ENCODE measurements around the gene WDFY2. TPM values are rescaled to one million over a fixed set of nuclear protein-coding genes. Genes with fewer than 3 reads are reported as not detected.

WDFY2 gene
- polyA plus RNA-seq, 1 donor from 2014 or later = 5.3 TPM

GRCh38 chr13:51724721-51725120, 140.5 kb downstream of the WDFY2 start:
- no peaks in the 10 kb centered on the region for H3K9me2 ChIP-seq (ENCODE audit: insufficient read depth, low read length)
- no peak overlapping the region for H2AFZ ChIP-seq (ENCODE audit: low read depth, low read length)
- H3K4me3 ChIP-seq (ENCODE audit: low read length) = no peak overlapping the region
- TF ChIP-seq EP300 (conservative IDR thresholded peaks at IDR 0.05; ENCODE audit: poor library complexity, severe bottlenecking) (no peak), EZH2 (IDR thresholded peaks at IDR 0.05; ENCODE audit: borderline replicate concordance, insufficient read depth, low read length, poor library complexity, severe bottlenecking) (no peak), CTCF (IDR thresholded peaks at IDR 0.05; ENCODE audit: poor library complexity, severe bottlenecking) (no peak), SMC3 (conservative IDR thresholded peaks at IDR 0.05; ENCODE audit: poor library complexity) (no peak), POLR2AphosphoS5 (IDR thresholded peaks at IDR 0.05) (no peak), TAF1 (IDR thresholded peaks at IDR 0.05; ENCODE audit: low read depth) (no peak), MXI1 (conservative IDR thresholded peaks at IDR 0.05; ENCODE audit: poor library complexity, severe bottlenecking) (no peak), RAD21 (conservative IDR thresholded peaks at IDR 0.05) (no peak)
- TF ChIP-seq, protein P1, sequence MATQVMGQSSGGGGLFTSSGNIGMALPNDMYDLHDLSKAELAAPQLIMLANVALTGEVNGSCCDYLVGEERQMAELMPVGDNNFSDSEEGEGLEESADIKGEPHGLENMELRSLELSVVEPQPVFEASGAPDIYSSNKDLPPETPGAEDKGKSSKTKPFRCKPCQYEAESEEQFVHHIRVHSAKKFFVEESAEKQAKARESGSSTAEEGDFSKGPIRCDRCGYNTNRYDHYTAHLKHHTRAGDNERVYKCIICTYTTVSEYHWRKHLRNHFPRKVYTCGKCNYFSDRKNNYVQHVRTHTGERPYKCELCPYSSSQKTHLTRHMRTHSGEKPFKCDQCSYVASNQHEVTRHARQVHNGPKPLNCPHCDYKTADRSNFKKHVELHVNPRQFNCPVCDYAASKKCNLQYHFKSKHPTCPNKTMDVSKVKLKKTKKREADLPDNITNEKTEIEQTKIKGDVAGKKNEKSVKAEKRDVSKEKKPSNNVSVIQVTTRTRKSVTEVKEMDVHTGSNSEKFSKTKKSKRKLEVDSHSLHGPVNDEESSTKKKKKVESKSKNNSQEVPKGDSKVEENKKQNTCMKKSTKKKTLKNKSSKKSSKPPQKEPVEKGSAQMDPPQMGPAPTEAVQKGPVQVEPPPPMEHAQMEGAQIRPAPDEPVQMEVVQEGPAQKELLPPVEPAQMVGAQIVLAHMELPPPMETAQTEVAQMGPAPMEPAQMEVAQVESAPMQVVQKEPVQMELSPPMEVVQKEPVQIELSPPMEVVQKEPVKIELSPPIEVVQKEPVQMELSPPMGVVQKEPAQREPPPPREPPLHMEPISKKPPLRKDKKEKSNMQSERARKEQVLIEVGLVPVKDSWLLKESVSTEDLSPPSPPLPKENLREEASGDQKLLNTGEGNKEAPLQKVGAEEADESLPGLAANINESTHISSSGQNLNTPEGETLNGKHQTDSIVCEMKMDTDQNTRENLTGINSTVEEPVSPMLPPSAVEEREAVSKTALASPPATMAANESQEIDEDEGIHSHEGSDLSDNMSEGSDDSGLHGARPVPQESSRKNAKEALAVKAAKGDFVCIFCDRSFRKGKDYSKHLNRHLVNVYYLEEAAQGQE (IDR thresholded peaks at IDR 0.05; ENCODE audit: borderline replicate concordance) = no peak
- no peak overlapping the region for H3K27ac ChIP-seq (ENCODE audit: low read length)
- H3K27me3 ChIP-seq (ENCODE audit: insufficient read depth, low read depth, low read length) = no peaks in the 10 kb centered on the region
- no peaks in the 10 kb centered on the region for H3F3A ChIP-seq (ENCODE audit: insufficient read depth, low read length, poor library complexity, severe bottlenecking)
- H3K9ac ChIP-seq (ENCODE audit: low read length) = no peak overlapping the region
- H3K4me2 ChIP-seq (ENCODE audit: low read length) = no peak overlapping the region
- peaks cover 5% of the 10 kb centered on the region for H3K36me3 ChIP-seq (ENCODE audit: insufficient read depth, low read length)
- H3K9me3 ChIP-seq (ENCODE audit: low read length) = no peaks in the 10 kb centered on the region
- H4K20me1 ChIP-seq (ENCODE audit: insufficient read depth) = no peaks in the 10 kb centered on the region
- no peaks in the 10 kb centered on the region for H3K79me2 ChIP-seq (replicated peaks; ENCODE audit: insufficient read depth, low read length)

DNA sequence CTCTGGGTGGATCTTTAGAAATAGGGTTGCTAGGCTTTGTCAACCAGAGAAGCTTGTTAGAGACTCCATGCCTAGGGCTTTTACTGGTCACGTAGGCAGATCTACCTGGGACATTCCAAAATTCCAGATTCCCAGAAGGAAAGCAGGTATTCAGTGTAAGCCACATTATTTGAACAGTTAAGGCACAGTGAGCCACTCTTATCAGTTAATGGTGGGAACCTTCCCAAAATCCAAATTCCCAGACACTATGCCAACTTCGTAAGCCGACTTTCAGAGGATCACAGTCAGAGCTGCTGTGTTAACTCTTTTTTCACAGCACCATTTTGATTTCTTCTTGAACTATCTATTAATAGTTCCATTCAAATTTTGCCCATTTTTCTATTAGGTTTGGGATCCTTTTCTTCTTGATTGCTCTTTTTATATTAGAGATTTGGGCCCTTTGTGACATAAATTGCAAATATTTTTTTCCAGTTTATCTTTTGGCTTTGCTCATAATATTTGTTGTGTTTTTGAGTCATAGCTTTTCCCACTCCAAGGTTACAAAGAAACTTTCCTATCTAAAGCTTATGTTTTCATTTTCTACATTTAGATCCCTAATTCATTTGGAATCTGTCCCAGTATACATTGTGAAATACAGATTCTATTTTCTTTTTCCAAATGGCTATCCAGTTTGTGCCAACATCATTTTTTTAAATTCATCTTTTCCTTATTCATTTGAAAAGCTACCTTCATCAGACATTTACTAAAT, 142.4 kb downstream of the WDFY2 start:
- Histone ChIP-seq H3K9me2 (ENCODE audit: insufficient read depth, low read length) (no peaks in the 10 kb centered on the region), H3K27me3 (ENCODE audit: insufficient read depth, low read depth, low read length) (no peaks in the 10 kb centered on the region), H3K9me3 (ENCODE audit: low read length) (no peaks in the 10 kb centered on the region), H3K36me3 (ENCODE audit: insufficient read depth, low read length) (peaks cover 5% of the 10 kb centered on the region), H3K9ac (ENCODE audit: low read length) (no peak overlapping the region), H3F3A (ENCODE audit: insufficient read depth, low read length, poor library complexity, severe bottlenecking) (no peaks in the 10 kb centered on the region), H2AFZ (ENCODE audit: low read depth, low read length) (no peak overlapping the region), H3K27ac (ENCODE audit: low read length) (no peak overlapping the region), H3K4me2 (ENCODE audit: low read length) (no peak overlapping the region), H3K4me3 (ENCODE audit: low read length) (no peak overlapping the region), H3K79me2 (replicated peaks; ENCODE audit: insufficient read depth, low read length) (no peaks in the 10 kb centered on the region), H4K20me1 (ENCODE audit: insufficient read depth) (no peaks in the 10 kb centered on the region)
- TF ChIP-seq RAD21 (conservative IDR thresholded peaks at IDR 0.05) (no peak), MXI1 (conservative IDR thresholded peaks at IDR 0.05; ENCODE audit: poor library complexity, severe bottlenecking) (no peak), CTCF (IDR thresholded peaks at IDR 0.05; ENCODE audit: poor library complexity, severe bottlenecking) (no peak), TAF1 (IDR thresholded peaks at IDR 0.05; ENCODE audit: low read depth) (no peak), SMC3 (conservative IDR thresholded peaks at IDR 0.05; ENCODE audit: poor library complexity) (no peak), EP300 (conservative IDR thresholded peaks at IDR 0.05; ENCODE audit: poor library complexity, severe bottlenecking) (no peak), POLR2AphosphoS5 (IDR thresholded peaks at IDR 0.05) (no peak)
- TF ChIP-seq, protein P1 (IDR thresholded peaks at IDR 0.05; ENCODE audit: borderline replicate concordance) = no peak
